ENCODE measurements around the gene OSBPL7. TPM values are rescaled to one million over a fixed set of nuclear protein-coding genes. Genes with fewer than 3 reads are reported as not detected.

The OSBPL7 gene
- total and polyA plus RNA-seq, 2 of the 8 experiments (the other 6 are each of a cell fraction or from before 2014, with no cell fraction given): 7.2 to 8.9 TPM

- TF ChIP-seq CHD7 (IDR thresholded peaks at IDR 0.05; ENCODE audit: insufficient replicate concordance, low read length) (no peak), TAF7 (optimal IDR thresholded peaks at IDR 0.05; ENCODE audit: borderline replicate concordance, low read depth, low read length) (no peak), POLR2AphosphoS5 (IDR thresholded peaks at IDR 0.05; ENCODE audit: low read depth, low read length) (no peak)
Measured at GRCh38 chr17:47850373-47850691, 28.7 kb upstream of the OSBPL7 start (continued).
